Activated B cell treated with CpG ODN at 0.5 μM for 24 hours (primary cell): Measurements from ENCODE around the gene ATG101. TPM values are rescaled to one million over a fixed set of nuclear protein-coding genes. Genes with fewer than 3 reads are reported as not detected.

Source experiments
- ATAC-seq: fragments of 200-7000 bp; cut with Tn5 transposase; one replicate; pipeline ENCODE4 v1.10.0; 2021; ENCODE audit warnings: low read depth, mild to moderate bottlenecking, moderate library complexity
- CTCF ChIA-PET: fragments of 350-600 bp; sonication (Branson Sonifier 250); formaldehyde crosslinking; loops from one replicate; lab custom pipeline; 2021; ENCODE audit warnings: antibody characterized with exemption; lab: Charles Lee
- POLR2A ChIA-PET: fragments of 350-600 bp; sonication (Branson Sonifier 250); formaldehyde crosslinking; loops from one replicate; lab custom pipeline; 2021; ENCODE audit warnings: antibody characterized with exemption; lab: Charles Lee
- DNase-seq: peaks from one replicate; pipeline ENCODE4 v3.0.0; 2022
- H3K27ac Mint-ChIP-seq: one replicate; pipeline ENCODE4 v1.8.0; 2020; ENCODE audit warnings: mixed read lengths
- H3K27me3 Mint-ChIP-seq: one replicate; pipeline ENCODE4 v1.8.0; 2021; ENCODE audit warnings: mixed read lengths
- H3K36me3 Mint-ChIP-seq: one replicate; pipeline ENCODE4 v1.8.0; 2021; ENCODE audit warnings: low read depth, mixed read lengths
- H3K4me1 Mint-ChIP-seq: one replicate; pipeline ENCODE4 v1.8.0; 2021; ENCODE audit warnings: mixed read lengths
- H3K4me3 Mint-ChIP-seq: one replicate; pipeline ENCODE4 v1.8.0; 2020; ENCODE audit warnings: mild to moderate bottlenecking, mixed read lengths
- H3K9me3 Mint-ChIP-seq: one replicate; pipeline ENCODE4 v1.8.0; 2020; ENCODE audit warnings: mixed read lengths
- CTCF ChIP-seq: fragments of 200-600 bp; IDR thresholded peaks from one replicate; pipeline ENCODE4 v1.8.0; 2022; ENCODE audit warnings: antibody characterized with exemption, mild to moderate bottlenecking
- intact Hi-C: fragments of 100-400 bp; cut with micrococcal nuclease; formaldehyde crosslinking; loops from one replicate; pipeline ENCODE4 v1.15.1; 2024
- total RNA-seq: library from RNA; stranded (reverse); gene quantifications from 2 replicates; pipeline ENCODE4 v1.2.3, GENCODE V29; 2022

Gene ATG101
- total RNA-seq, 1 donor from 2014 or later = 25.6 TPM

DNA sequence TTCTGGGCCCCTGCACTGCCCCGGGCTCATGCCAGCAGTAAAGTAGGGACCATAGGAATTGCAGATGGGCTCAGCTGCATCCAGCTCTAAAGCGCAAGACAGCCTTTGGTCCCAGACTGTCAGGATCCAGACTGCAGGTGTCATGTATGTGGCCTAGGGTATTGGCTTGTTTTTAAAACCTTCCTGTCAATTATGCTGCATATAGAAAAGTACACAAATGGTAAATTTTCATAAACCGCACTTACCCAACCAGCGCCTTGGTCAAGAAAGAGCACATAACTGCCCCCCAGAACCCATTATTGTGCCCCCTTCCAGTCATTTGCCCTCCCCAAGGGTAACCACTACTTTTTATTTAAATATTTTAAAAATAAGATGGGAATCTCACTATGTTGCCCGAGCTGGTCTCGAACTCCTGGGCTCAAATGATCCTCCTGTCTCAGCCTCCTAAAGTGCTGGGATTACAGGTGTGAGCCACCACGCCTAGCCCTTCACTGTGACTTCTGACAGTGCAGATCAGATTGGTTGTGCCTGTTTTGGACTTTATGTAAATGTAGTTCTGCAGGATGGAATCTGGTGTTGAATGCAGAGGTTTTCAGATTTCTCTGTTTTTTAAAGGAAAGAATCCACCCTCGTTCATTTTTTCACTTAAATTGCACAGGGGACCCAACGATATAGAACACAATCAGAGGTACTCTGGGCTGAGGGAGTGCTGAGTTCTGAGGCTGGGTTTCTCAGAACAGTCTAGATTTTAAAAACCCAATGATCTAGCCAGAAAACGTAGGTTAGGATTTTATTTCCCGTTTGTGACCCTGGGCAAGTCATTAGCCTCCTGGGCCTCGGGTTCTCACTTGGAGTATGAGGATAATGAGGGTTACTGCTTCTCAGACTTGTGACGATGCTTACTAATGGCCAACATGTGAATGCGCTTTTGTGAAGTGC, 11.9 kb upstream of the ATG101 start:
- no peaks in the 10 kb centered on the region for H3K9me3 Mint-ChIP-seq
- ATAC-seq = no peak
- no peak for TF ChIP-seq CTCF
- H3K27ac Mint-ChIP-seq = no peak overlapping the region
- H3K36me3 Mint-ChIP-seq = peaks cover 54% of the 10 kb centered on the region
- H3K4me3 Mint-ChIP-seq = no peak overlapping the region
- ChIA-PET POLR2A (no interaction called here), CTCF (no interaction called here)
- H3K27me3 Mint-ChIP-seq = no peaks in the 10 kb centered on the region
- peaks cover 8% of the 10 kb centered on the region for H3K4me1 Mint-ChIP-seq
- intact Hi-C loops = no loop called here
- no peak for DNase-seq

- TF ChIP-seq CTCF = no peak
- no peak overlapping the region for H3K4me3 Mint-ChIP-seq
Measured at GRCh38 chr12:52058631-52059361, 11.0 kb upstream of the ATG101 start.

DNA sequence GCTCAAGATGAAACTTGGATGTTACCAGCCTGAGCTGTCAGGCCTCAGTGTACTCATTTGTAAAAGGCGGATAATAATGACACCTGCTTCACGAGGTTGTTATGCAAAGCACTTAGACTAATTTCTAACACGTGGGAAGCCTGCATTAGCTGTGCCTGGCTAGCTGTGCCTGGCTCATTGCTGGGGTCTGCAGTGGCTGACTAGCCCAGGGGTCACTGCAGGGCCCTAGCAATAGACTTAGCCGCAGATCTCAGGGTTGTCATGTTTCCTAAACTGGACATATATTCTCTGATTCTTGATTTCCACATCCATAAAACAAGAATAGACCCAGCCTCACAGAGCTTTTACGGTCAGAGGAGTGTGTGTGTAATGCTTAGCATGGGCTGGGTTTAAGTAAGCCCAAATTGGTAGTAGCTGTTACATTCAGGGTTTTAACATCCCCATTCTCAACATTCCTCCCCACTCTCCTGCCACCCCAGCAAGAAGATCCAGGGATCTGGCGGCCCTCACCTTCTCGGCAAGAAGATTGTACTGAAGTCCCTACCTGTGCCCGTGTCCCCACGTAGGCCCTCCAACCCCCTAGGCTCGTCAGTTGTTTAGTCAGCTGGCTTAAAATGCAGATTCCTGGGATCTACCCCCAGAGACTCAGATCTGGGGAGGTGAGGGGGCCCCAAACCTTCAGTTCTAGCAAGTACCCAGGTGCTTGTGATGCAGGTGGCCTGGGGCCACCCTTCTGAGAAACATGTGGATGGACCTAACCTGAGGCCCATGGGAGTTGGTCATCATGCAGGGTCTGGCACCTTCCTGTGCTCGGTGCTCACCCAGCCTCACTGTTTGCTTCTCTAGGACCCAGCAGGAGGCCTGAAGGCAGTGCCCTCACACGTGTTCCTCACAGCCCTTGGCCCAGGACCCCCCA, 9.9 kb upstream of the ATG101 start:
- H3K27ac Mint-ChIP-seq = no peak overlapping the region
- ATAC-seq = no peak
- POLR2A ChIA-PET = interaction anchor here (1.1 to 1.6 kb wide), 2 partner anchors 10 to 34 kb away, joined by 3 to 6 read pairs; partner anchors contain the start of gene ATG101

More at GRCh38 chr12:52058631-52059361, 11.0 kb upstream of the ATG101 start:
- intact Hi-C loops = no loop called here
- H3K9me3 Mint-ChIP-seq = no peaks in the 10 kb centered on the region
- ChIA-PET POLR2A (interaction anchor here (1.1 to 1.6 kb wide), 2 partner anchors 11 to 33 kb away, joined by 3 to 6 read pairs; partner anchors contain the start of gene ATG101), CTCF (interaction anchor here (2.9 kb wide), 1 partner anchor 33 kb away, joined by 16 read pairs; no protein-coding TSS in a partner anchor)
- ATAC-seq (no peak), DNase-seq (no peak)
- H3K4me1 Mint-ChIP-seq = peaks cover 2% of the 10 kb centered on the region
- no peak overlapping the region for H3K27ac Mint-ChIP-seq
- H3K36me3 Mint-ChIP-seq = peaks cover 54% of the 10 kb centered on the region
- no peaks in the 10 kb centered on the region for H3K27me3 Mint-ChIP-seq

More for the DNA sequence above, 9.9 kb upstream of the ATG101 start:
- CTCF ChIA-PET = interaction anchor here (2.9 kb wide), 1 partner anchor 34 kb away, joined by 16 read pairs; no protein-coding TSS in a partner anchor
- no peaks in the 10 kb centered on the region for H3K9me3 Mint-ChIP-seq
- no peak for TF ChIP-seq CTCF
- peaks cover 46% of the 10 kb centered on the region for H3K36me3 Mint-ChIP-seq
- H3K4me1 Mint-ChIP-seq = no peaks in the 10 kb centered on the region
- no peaks in the 10 kb centered on the region for H3K27me3 Mint-ChIP-seq
- H3K4me3 Mint-ChIP-seq = no peak overlapping the region
- DNase-seq = no peak
- intact Hi-C loops = no loop called here
